ENCODE results near the gene FBXO11.

GRCh38 chr2:47772343-47772742 is 134.0 kb downstream of the FBXO11 start:
- TF ChIP-seq, protein P1, sequence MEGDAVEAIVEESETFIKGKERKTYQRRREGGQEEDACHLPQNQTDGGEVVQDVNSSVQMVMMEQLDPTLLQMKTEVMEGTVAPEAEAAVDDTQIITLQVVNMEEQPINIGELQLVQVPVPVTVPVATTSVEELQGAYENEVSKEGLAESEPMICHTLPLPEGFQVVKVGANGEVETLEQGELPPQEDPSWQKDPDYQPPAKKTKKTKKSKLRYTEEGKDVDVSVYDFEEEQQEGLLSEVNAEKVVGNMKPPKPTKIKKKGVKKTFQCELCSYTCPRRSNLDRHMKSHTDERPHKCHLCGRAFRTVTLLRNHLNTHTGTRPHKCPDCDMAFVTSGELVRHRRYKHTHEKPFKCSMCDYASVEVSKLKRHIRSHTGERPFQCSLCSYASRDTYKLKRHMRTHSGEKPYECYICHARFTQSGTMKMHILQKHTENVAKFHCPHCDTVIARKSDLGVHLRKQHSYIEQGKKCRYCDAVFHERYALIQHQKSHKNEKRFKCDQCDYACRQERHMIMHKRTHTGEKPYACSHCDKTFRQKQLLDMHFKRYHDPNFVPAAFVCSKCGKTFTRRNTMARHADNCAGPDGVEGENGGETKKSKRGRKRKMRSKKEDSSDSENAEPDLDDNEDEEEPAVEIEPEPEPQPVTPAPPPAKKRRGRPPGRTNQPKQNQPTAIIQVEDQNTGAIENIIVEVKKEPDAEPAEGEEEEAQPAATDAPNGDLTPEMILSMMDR (IDR thresholded peaks at IDR 0.05), result no peak
- TF ChIP-seq POLR2A (IDR thresholded peaks at IDR 0.05), result no peak
